Stimulated activated CD8-positive, alpha-beta memory T cell treated with anti-CD3 and anti-CD28 coated beads, Interleukin-12 subunit alpha, Interleukin-12 subunit beta, amount 100 ng/mL, for 1 hour (primary cell): ENCODE results near the gene DOC2B.
A peak's percentile ranks its signal among the peaks of the same experiment; 100 is the strongest.
"Not testable (repeated sequence)": the region's sequence is repeated elsewhere in the genome, so short reads cannot be mapped to it uniquely, and the experiment has no call there.

Experiments used
- DNase-seq: peaks from one replicate; pipeline ENCODE4 v3.0.0-alpha.2; 2020; ENCODE audit warnings: low read depth

DOC2B gene

GRCh38 chr17:144936-145670 is 36.3 kb downstream of the DOC2B start:
- DNase-seq = no peak

GRCh38 chr17:143785-144281 is 37.6 kb downstream of the DOC2B start:
- peak; percentile 71 for DNase-seq

- no peak for DNase-seq
These were observed 38.3 kb downstream of the DOC2B start for GRCh38 chr17:142876-143784.

GRCh38 chr17:142102-142661 is 39.3 kb downstream of the DOC2B start:
- no peak for DNase-seq

- DNase-seq = not testable (repeated sequence)
These were observed 41.8 kb downstream of the DOC2B start for GRCh38 chr17:139401-140205.

GRCh38 chr17:137166-137807 is 44.2 kb downstream of the DOC2B start, which contains the start of gene SCGB1C2:
Gene SCGB1C2, plus strand, starts transcription at chr17:137569. Its CDS starts 22 bp downstream, at chr17:137591.
- not testable (repeated sequence) for DNase-seq

- DNase-seq = peak; percentile 66
These were observed 44.9 kb downstream of the DOC2B start for GRCh38 chr17:136531-136930.

GRCh38 chr17:135895-136294 is 45.6 kb downstream of the DOC2B start:
- DNase-seq = not testable (repeated sequence)

GRCh38 chr17:135022-135421 is 46.4 kb downstream of the DOC2B start:
- DNase-seq = not testable (repeated sequence)

- not testable (repeated sequence) for DNase-seq
These were observed 47.1 kb downstream of the DOC2B start for GRCh38 chr17:134332-134785.

- DNase-seq = not testable (repeated sequence)
These were observed 47.5 kb downstream of the DOC2B start for GRCh38 chr17:133932-134331.

GRCh38 chr17:118339-118917 is 63.0 kb downstream of the DOC2B start:
- DNase-seq = not testable (repeated sequence)

- not testable (repeated sequence) for DNase-seq
These were observed 68.3 kb downstream of the DOC2B start for GRCh38 chr17:113111-113510.
